HCT116 (cell line): ENCODE measurements around the gene PDGFD. TPM values are rescaled to one million over a fixed set of nuclear protein-coding genes. Genes with fewer than 3 reads are reported as not detected.

Source experiments
- ATAC-seq: fragments of 200-7000 bp; cut with Tn5 transposase; 2 replicates; pipeline ENCODE4 v1.9.1; 2020; ENCODE audit warnings: mild to moderate bottlenecking, moderate library complexity
- BruUV-seq: library from RNA; stranded (reverse); fragments of 400-500 nt; replicated peaks from 2 replicates; lab custom pipeline; 2021; lab: Mats Ljungman, UMichigan
- CTCF ChIA-PET: fragments of 300-600 bp; sonication (Branson Sonifier 250); formaldehyde crosslinking; loops from one replicate; lab custom pipeline; 2021; ENCODE audit warnings: antibody characterized with exemption; lab: Charles Lee
- POLR2A ChIA-PET: fragments of 300-600, 350-600 bp; sonication (Branson Sonifier 250); formaldehyde crosslinking; loops from one replicate; lab custom pipeline; 2021; ENCODE audit warnings: antibody characterized with exemption; lab: Charles Lee
- RAD21 ChIA-PET, 2 experiments: fragments of 300-600 bp; sonication (Branson Sonifier 250); formaldehyde crosslinking; loops; one replicate each; lab custom pipeline; 2023; ENCODE audit warnings: low total read pairs in 2 of 2; ENCODE audit not compliant: uncharacterized antibody in 2 of 2, unreplicated experiment in 2 of 2, low non-redundant PET in 1 of 2; lab: Charles Lee
- DNase-seq: peaks from one replicate; pipeline ENCODE4 v3.0.0-alpha.2; 2010; ENCODE audit warnings: low read depth, low spot score
- H2AFZ ChIP-seq: fragments of 200-600 bp; shearing (Covaris generic), sonication (generic); 2 replicates; pipeline ENCODE4 v1.6.1; 2017; ENCODE audit warnings: low read depth, mixed run types, mixed read lengths, antibody characterized with exemption, low read length; ENCODE audit not compliant: poor library complexity, severe bottlenecking
- H3K27ac ChIP-seq: 2 replicates; pipeline ENCODE4 v1.5.1; 2012; ENCODE audit warnings: low read depth, low read length
- H3K27me3 ChIP-seq: fragments of 200-600 bp; sonication (generic); 2 replicates; pipeline ENCODE4 v1.6.1; 2016; ENCODE audit warnings: mixed run types, low read length, mixed read lengths; ENCODE audit not compliant: insufficient read depth
- H3K36me3 ChIP-seq, 2 experiments: fragments of 200-500 bp in 1 of 2; fragments of 200-600 bp in 1 of 2; sonication (Bioruptor generic) in 1 of 2; sonication (generic) in 1 of 2; 2 replicates each; pipeline versions ENCODE4 v1.5.1 to v1.6.1; 2014 to 2016; ENCODE audit warnings: low read length in 2 of 2, inconsistent platforms in 1 of 2, mixed read lengths in 1 of 2, mixed run types in 1 of 2; ENCODE audit not compliant: insufficient read depth in 2 of 2, control insufficient read depth in 1 of 2
- H3K4me1 ChIP-seq, 2 experiments: fragments of 200-600 bp in 1 of 2; sonication (generic) in 1 of 2; 2 replicates each; pipeline versions ENCODE4 v1.5.1 to v1.6.1; 2012 to 2017; ENCODE audit warnings: low read length in 2 of 2, inconsistent platforms in 1 of 2, mild to moderate bottlenecking in 1 of 2, mixed read lengths in 1 of 2, mixed run types in 1 of 2, moderate library complexity in 1 of 2; ENCODE audit not compliant: insufficient read depth in 2 of 2, control insufficient read depth in 1 of 2
- H3K4me2 ChIP-seq: fragments of 200-600 bp; sonication (generic); 2 replicates; pipeline ENCODE4 v1.6.1; 2017; ENCODE audit warnings: mixed run types, low read length, mixed read lengths
- H3K4me3 ChIP-seq, 2 experiments: fragments of 200-600 bp in 1 of 2; sonication (generic) in 1 of 2; replicated peaks in 1 of 2; 2 replicates each; pipeline ENCODE4 v1.5.1; 2011 to 2016; ENCODE audit warnings: low read length in 2 of 2, control low read depth in 1 of 2, low read depth in 1 of 2, mild to moderate bottlenecking in 1 of 2, mixed read lengths in 1 of 2, mixed run types in 1 of 2
- H3K79me2 ChIP-seq: fragments of 200-600 bp; sonication (generic); 2 replicates; pipeline ENCODE4 v1.6.1; 2017; ENCODE audit warnings: mild to moderate bottlenecking, mixed run types, low read length, moderate library complexity, mixed read lengths; ENCODE audit not compliant: insufficient read depth
- H3K9ac ChIP-seq: fragments of 200-600 bp; sonication (generic); 2 replicates; pipeline ENCODE4 v1.6.1; 2016; ENCODE audit warnings: low read length, mixed read lengths
- H3K9me2 ChIP-seq: fragments of 200-600 bp; sonication (generic), shearing (Covaris generic); 2 replicates; pipeline ENCODE4 v1.6.1; 2017; ENCODE audit warnings: mixed run types, mild to moderate bottlenecking, moderate library complexity; ENCODE audit not compliant: insufficient read depth
- H3K9me3 ChIP-seq, 2 experiments: fragments of 200-500 bp in 1 of 2; fragments of 200-600 bp in 1 of 2; sonication (Bioruptor generic) in 1 of 2; sonication (generic) in 1 of 2; 2 replicates each; pipeline ENCODE4 v1.6.1; 2014 to 2017; ENCODE audit warnings: low read length in 2 of 2, mixed read lengths in 2 of 2, inconsistent platforms in 1 of 2, low read depth in 1 of 2, mild to moderate bottlenecking in 1 of 2, mixed run types in 1 of 2, moderate library complexity in 1 of 2; ENCODE audit not compliant: control insufficient read depth in 1 of 2, insufficient read depth in 1 of 2
- H4K20me1 ChIP-seq: fragments of 200-600 bp; sonication (generic), shearing (Covaris generic); 2 replicates; pipeline ENCODE4 v1.6.1; 2017; ENCODE audit warnings: mixed run types, mild to moderate bottlenecking, moderate library complexity; ENCODE audit not compliant: insufficient read depth
- ATF3 ChIP-seq: IDR thresholded peaks from 2 replicates; pipeline ENCODE4 v1.6.1; 2012
- CBX3 ChIP-seq: IDR thresholded peaks from 2 replicates; pipeline ENCODE4 v1.6.1; 2012; ENCODE audit warnings: low read depth
- CTCF ChIP-seq, 3 experiments: fragments of 200-600 bp in 1 of 3; sonication (generic) in 1 of 3; IDR thresholded peaks in 2 of 3; conservative IDR thresholded peaks in 1 of 3; 2 replicates each; pipeline ENCODE4 v1.5.1; 2012 to 2017; ENCODE audit warnings: low read depth in 2 of 3, low read length in 2 of 3, antibody characterized with exemption in 1 of 3, borderline replicate concordance in 1 of 3, control low read depth in 1 of 3, mild to moderate bottlenecking in 1 of 3, mixed read lengths in 1 of 3, mixed run types in 1 of 3, moderate library complexity in 1 of 3; ENCODE audit not compliant: insufficient read depth in 1 of 3
- EGR1 ChIP-seq: IDR thresholded peaks from 2 replicates; pipeline ENCODE4 v1.6.1; 2012; ENCODE audit warnings: low read depth
- EZH2phosphoT487 ChIP-seq: fragments of 200-600 bp; IDR thresholded peaks from 2 replicates; pipeline ENCODE4 v1.6.1; 2018; ENCODE audit warnings: antibody characterized with exemption, borderline replicate concordance
- FOSL1 ChIP-seq: IDR thresholded peaks from 2 replicates; pipeline ENCODE4 v1.6.1; 2012; ENCODE audit warnings: low read depth
- JUND ChIP-seq: IDR thresholded peaks from 2 replicates; pipeline ENCODE4 v1.6.1; 2012
- POLR2AphosphoS5 ChIP-seq: IDR thresholded peaks from 2 replicates; pipeline ENCODE4 v1.6.1; 2011; ENCODE audit warnings: mild to moderate bottlenecking, low read depth, low read length, moderate library complexity
- RAD21 ChIP-seq: IDR thresholded peaks from 2 replicates; pipeline ENCODE4 v1.6.1; 2012; ENCODE audit warnings: low read depth, mild to moderate bottlenecking
- REST ChIP-seq: IDR thresholded peaks from 2 replicates; pipeline ENCODE4 v1.6.1; 2012; ENCODE audit warnings: low read depth
- SP1 ChIP-seq: IDR thresholded peaks from 2 replicates; pipeline ENCODE4 v1.6.1; 2012; ENCODE audit warnings: low read depth
- SRF ChIP-seq: IDR thresholded peaks from 2 replicates; pipeline ENCODE4 v1.6.1; 2012; ENCODE audit warnings: low read depth
- YY1 ChIP-seq: IDR thresholded peaks from 2 replicates; pipeline ENCODE4 v1.6.1; 2011; ENCODE audit warnings: low read length, low read depth, moderate library complexity, mild to moderate bottlenecking; ENCODE audit not compliant: insufficient replicate concordance; ENCODE audit errors: extremely low read depth
- ZBTB33 ChIP-seq: IDR thresholded peaks from 2 replicates; pipeline ENCODE4 v1.6.1; 2011; ENCODE audit warnings: mild to moderate bottlenecking, low read length, moderate library complexity; ENCODE audit not compliant: insufficient replicate concordance; ENCODE audit errors: extremely low read depth
- ZNF274 ChIP-seq: fragments of 200-500 bp; sonication (Bioruptor generic); IDR thresholded peaks from 2 replicates; pipeline ENCODE4 v1.6.1; 2014; ENCODE audit warnings: mild to moderate bottlenecking, low read depth, low read length, inconsistent platforms
- intact Hi-C: fragments of 100-400 bp; cut with micrococcal nuclease; formaldehyde crosslinking; loops from 2 replicates; pipeline ENCODE4 v1.10.0; 2022
- total RNA-seq: library from RNA; stranded (reverse); gene quantifications from one replicate; pipeline ENCODE4 v1.2.1, GENCODE V29; 2021; ENCODE audit not compliant: unreplicated experiment

Gene PDGFD
- total RNA-seq, 1 experiment from 2014 or later: 0.34 TPM

DNA sequence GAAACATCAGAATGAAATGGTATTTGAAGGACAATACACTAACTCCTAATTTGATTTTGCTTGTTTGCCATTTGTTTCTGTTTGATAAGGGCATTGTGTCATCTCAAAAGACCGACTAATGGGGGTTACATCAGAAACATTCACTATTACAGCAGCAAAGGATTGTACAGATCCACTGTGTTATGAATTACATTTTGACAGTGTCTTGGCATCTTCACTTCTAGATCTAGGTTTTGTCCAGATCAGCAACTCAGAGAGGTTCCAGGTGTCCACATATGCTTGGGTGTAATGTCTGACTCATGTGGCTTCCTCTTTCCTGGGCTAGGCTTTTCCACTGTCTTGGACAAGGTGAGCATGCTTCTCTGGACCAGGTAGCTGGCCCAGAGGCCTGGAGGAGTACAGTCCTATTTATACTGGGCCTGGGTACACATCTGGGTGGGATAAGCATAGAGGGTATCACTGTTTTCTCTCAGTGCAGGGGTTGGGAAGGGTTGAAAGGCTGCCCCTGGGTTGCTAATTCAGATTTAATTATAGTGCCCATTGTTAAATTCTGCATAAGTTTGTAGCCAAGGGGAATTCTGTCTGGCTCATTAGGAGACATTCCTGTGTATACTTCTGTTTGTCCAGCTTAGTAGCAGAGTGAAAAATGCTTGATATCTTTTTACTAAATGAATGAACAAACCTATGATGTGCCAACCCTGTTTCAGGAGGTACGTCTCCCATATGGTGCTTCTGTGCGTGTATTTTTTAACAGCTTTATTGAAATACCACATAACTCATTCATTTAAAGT, 103.7 kb downstream of the PDGFD start:
- no peaks in the 10 kb centered on the region for H3K4me1 ChIP-seq
- no peak overlapping the region for H3K4me2 ChIP-seq
- TF ChIP-seq JUND (no peak), SP1 (no peak), POLR2AphosphoS5 (no peak), CBX3 (no peak), ZBTB33 (no peak), RAD21 (no peak), FOSL1 (no peak), EGR1 (no peak), EZH2phosphoT487 (no peak), YY1 (no peak), CTCF (IDR thresholded peaks at IDR 0.05 in 2 of 3, conservative IDR thresholded peaks at IDR 0.05 in 1 of 3; ENCODE audit: borderline replicate concordance in 1 of 3, insufficient read depth in 1 of 3, low read depth in 2 of 3, low read length in 2 of 3) (no peak), SRF (no peak), ZNF274 (no peak), ATF3 (no peak), REST (no peak)
- TF ChIP-seq, all 23 proteins: peak for 0
- no peaks in the 10 kb centered on the region for H3K27me3 ChIP-seq
- no TSS peak for BruUV-seq
- no peaks in the 10 kb centered on the region for H3K79me2 ChIP-seq
- no peak for DNase-seq
- no peak overlapping the region for H3K9ac ChIP-seq
- H2AFZ ChIP-seq: no peak overlapping the region
- no peak overlapping the region for H3K4me3 ChIP-seq
- no peak for ATAC-seq
- no peaks in the 10 kb centered on the region for H3K36me3 ChIP-seq
- no peak overlapping the region for H3K27ac ChIP-seq
- CTCF ChIA-PET: no interaction called here
- RAD21 ChIA-PET: no interaction called here
- intact Hi-C loops: no loop called here
- H3K9me2 ChIP-seq: no peaks in the 10 kb centered on the region
- H4K20me1 ChIP-seq: no peaks in the 10 kb centered on the region
- POLR2A ChIA-PET: no interaction called here
- H3K9me3 ChIP-seq: no peaks in the 10 kb centered on the region
